HEK293T (cell line): Measurements from ENCODE around the gene ZCCHC7.

Source experiments
- ARNT ChIP-seq: fragments of 450-650 bp; IDR thresholded peaks from 2 replicates; pipeline ENCODE4 v1.6.1; 2017; ENCODE audit warnings: mild to moderate bottlenecking
- BHLHE40 ChIP-seq: fragments of 450-650 bp; IDR thresholded peaks from 2 replicates; pipeline ENCODE4 v1.6.1; 2016; ENCODE audit warnings: mild to moderate bottlenecking, moderate library complexity, borderline replicate concordance
- CTBP1 ChIP-seq: fragments of 450-650 bp; IDR thresholded peaks from 2 replicates; pipeline ENCODE4 v1.6.1; 2016; ENCODE audit warnings: borderline replicate concordance
- ELF4 ChIP-seq: fragments of 450-650 bp; IDR thresholded peaks from 2 replicates; pipeline ENCODE4 v1.6.1; 2017; ENCODE audit warnings: antibody characterized with exemption
- FOXA1 ChIP-seq: fragments of 450-650 bp; IDR thresholded peaks from 2 replicates; pipeline ENCODE4 v1.6.1; 2016; ENCODE audit warnings: mild to moderate bottlenecking
- FOXK2 ChIP-seq: fragments of 450-650 bp; IDR thresholded peaks from 2 replicates; pipeline ENCODE4 v1.6.1; 2016; ENCODE audit warnings: mild to moderate bottlenecking
- FOXM1 ChIP-seq: fragments of 450-650 bp; IDR thresholded peaks from 2 replicates; pipeline ENCODE4 v1.6.1; 2017; ENCODE audit warnings: mild to moderate bottlenecking, borderline replicate concordance
- HDGF ChIP-seq: fragments of 450-650 bp; IDR thresholded peaks from 2 replicates; pipeline ENCODE4 v1.6.1; 2017; ENCODE audit warnings: antibody characterized with exemption, borderline replicate concordance
- L3MBTL2 ChIP-seq: fragments of 450-650 bp; conservative IDR thresholded peaks from 2 replicates; pipeline ENCODE4 v1.6.1; 2016; ENCODE audit warnings: mild to moderate bottlenecking
- NFRKB ChIP-seq: fragments of 450-650 bp; IDR thresholded peaks from 2 replicates; pipeline ENCODE4 v1.6.1; 2016; ENCODE audit warnings: mild to moderate bottlenecking, moderate library complexity
- PKNOX1 ChIP-seq: fragments of 450-650 bp; IDR thresholded peaks from 2 replicates; pipeline ENCODE4 v1.6.1; 2016
- SP1 ChIP-seq: fragments of 450-650 bp; IDR thresholded peaks from 2 replicates; pipeline ENCODE4 v1.6.1; 2017
- TARDBP ChIP-seq: fragments of 450-650 bp; IDR thresholded peaks from 2 replicates; pipeline ENCODE4 v1.6.1; 2016
- ZNF384 ChIP-seq: fragments of 450-650 bp; IDR thresholded peaks from 2 replicates; pipeline ENCODE4 v1.6.1; 2016

GRCh38 chr9:37333288-37333687 is 212.9 kb downstream of the ZCCHC7 start:
- TF ChIP-seq CTBP1 = no peak
- no peak for TF ChIP-seq FOXM1
- no peak for TF ChIP-seq L3MBTL2
- no peak for TF ChIP-seq FOXA1
- TF ChIP-seq NFRKB = no peak
- TF ChIP-seq SP1 = no peak
- no peak for TF ChIP-seq ELF4
- TF ChIP-seq PKNOX1 = no peak
- TF ChIP-seq FOXK2 = no peak
- TF ChIP-seq ZNF384 = no peak
- TF ChIP-seq HDGF = no peak
- TF ChIP-seq TARDBP = no peak
- no peak for TF ChIP-seq ARNT
- no peak for TF ChIP-seq BHLHE40
